ENCODE data around the gene FZD4.
A peak's percentile ranks its signal among the peaks of the same experiment; 100 is the strongest.
"Not testable (repeated sequence)": the region's sequence is repeated elsewhere in the genome, so short reads cannot be mapped to it uniquely, and the experiment has no call there.

Gene FZD4

DNA sequence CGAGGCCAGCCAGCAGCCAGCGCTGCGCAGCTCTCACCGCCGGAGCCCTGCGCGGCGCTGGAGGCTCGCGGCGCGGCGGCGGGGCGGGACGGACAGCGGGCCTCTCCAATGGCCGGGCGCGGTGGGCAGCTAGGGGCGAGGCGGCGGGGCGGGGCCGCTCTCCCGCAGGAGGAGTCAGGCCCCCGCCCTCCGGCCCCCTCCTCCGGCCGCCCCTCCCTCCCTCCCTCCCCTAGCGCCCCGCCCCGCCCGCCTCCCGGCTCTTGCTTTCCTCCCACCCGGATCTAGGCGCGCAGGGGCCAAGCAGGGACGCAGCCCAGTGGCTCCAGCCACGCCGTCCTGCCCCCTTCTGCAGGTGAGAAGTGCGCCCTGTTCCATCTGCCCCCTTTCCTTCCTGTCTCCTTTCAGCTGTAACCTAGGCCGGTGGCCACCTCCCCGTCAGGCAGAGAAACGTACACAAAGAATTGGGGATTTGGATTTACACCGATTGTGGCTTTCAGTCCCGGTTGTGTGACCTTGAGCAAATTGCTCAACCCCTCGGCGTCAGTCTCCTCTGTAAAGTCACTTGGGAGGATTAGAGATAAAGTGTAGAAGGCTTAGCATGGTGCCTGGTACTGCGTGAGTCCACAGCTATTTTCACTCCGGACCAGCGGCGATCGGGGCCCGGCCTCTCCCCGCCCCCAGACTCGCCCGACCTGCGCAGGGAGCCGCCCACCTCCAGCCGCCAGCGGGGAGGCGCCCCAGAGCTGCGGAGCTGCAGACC is at the start of gene FZD4:
TSS of gene FZD4 (minus strand) at position 35 of the 760 bp plus-strand sequence. CDS start 310 bp downstream, outside the sequence.
- DNase-seq (ENCODE audit: low read depth) = peak; percentile 48
- in situ Hi-C loops (cut with HindIII; ENCODE audit: low sequenced_read_pairs) = no loop called here
- TF ChIP-seq, protein P1, sequence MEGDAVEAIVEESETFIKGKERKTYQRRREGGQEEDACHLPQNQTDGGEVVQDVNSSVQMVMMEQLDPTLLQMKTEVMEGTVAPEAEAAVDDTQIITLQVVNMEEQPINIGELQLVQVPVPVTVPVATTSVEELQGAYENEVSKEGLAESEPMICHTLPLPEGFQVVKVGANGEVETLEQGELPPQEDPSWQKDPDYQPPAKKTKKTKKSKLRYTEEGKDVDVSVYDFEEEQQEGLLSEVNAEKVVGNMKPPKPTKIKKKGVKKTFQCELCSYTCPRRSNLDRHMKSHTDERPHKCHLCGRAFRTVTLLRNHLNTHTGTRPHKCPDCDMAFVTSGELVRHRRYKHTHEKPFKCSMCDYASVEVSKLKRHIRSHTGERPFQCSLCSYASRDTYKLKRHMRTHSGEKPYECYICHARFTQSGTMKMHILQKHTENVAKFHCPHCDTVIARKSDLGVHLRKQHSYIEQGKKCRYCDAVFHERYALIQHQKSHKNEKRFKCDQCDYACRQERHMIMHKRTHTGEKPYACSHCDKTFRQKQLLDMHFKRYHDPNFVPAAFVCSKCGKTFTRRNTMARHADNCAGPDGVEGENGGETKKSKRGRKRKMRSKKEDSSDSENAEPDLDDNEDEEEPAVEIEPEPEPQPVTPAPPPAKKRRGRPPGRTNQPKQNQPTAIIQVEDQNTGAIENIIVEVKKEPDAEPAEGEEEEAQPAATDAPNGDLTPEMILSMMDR (IDR thresholded peaks at IDR 0.05; ENCODE audit: low read depth, low read length, missing control alignments) = no peak
- peak within 1 kb of the TSS; percentile 71 for H3K4me3 ChIP-seq (ENCODE audit: low read depth, low read length)

DNA sequence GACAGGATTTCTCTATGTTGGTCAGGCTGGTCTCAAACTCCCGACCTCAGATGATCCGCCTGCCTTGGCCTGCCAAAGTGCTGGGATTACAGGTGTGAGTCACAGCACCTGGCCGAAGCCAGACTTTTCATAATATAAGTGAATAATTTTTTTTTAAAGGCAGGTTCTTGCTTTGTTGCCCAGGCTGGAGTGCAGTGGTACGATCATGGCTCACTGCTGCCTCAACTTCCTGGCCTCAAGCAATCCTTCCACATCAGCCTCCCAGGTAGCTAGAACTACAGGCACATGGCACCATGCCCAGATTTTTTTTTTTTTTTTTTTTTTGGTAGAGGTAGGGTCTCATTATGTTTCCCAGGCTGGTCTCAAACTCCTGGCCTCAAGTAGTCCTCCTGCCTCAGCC is 49.1 kb upstream of the FZD4 start:
- H3K4me3 ChIP-seq (ENCODE audit: low read depth, low read length); in situ Hi-C loops (cut with HindIII; ENCODE audit: low sequenced_read_pairs); DNase-seq (ENCODE audit: low read depth): not testable (repeated sequence)

DNA sequence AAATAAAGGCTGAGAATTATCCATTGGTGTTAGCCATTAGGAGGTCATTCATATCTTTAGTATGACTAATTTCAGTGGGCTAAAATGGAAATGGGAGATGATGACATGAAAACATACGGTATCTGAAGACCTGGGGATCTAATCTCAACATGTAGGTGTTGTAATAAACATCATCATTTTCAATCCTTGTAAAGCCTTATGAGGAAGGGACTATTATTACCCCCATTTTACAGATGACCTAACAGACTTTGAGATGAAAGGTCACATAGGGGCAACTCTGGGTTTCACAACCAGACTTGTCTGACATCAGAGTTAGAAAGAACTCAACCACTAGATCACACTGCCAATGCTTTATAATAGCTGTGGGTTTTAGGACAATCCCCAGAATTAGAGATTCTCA is 47.7 kb upstream of the FZD4 start:
- in situ Hi-C loops (cut with HindIII; ENCODE audit: low sequenced_read_pairs) = no loop called here
- TF ChIP-seq, protein P1 (IDR thresholded peaks at IDR 0.05; ENCODE audit: low read depth, low read length, missing control alignments) = no peak
- no peak for DNase-seq (ENCODE audit: low read depth)
- no peak overlapping the region for H3K4me3 ChIP-seq (ENCODE audit: low read depth, low read length)

DNA sequence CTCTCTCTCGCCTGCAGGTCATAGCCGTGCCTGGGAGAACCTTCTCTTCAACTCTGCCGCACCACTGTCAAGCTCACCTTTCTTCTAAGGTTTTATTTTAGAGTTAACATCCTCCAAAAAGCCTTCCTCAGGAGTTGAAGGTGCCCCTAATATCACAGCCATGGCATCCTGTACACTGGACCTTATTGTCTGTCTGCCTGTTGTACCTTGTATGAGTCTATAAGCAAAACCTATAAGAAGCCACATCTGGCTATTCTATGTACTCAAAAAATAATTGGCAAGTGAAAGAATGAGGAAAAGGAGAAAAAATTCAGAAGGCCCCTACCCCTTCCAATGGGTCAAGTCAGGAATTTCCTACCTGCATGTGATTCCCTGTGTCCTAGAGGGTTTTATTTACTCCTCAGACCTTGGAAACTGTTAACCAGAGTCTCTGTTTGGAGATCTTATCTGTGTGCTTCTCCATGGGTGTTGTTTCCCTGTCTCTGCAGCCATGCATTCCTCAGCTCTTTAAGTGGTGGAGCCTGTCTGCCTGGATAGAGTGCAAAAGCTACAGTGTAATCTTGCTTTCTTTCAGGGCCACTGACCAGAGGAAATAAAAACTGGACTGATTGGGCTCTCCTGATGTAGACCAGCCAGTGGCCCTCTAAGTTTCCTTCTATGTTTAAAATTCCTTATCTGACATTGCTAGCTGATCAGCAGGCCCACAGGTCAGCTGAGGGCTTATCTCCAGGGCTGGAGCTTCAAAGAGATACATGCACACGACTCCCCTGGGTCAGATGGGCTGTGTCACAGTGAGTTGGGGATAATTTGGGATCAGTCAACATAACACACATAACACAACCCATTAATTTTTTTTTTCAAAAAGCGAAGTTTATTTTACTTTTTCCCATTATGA is 44.9 kb upstream of the FZD4 start:
- TF ChIP-seq, protein P1 (IDR thresholded peaks at IDR 0.05; ENCODE audit: low read depth, low read length, missing control alignments) = no peak
- in situ Hi-C loops (cut with HindIII; ENCODE audit: low sequenced_read_pairs) = no loop called here
- H3K4me3 ChIP-seq (ENCODE audit: low read depth, low read length) = no peak overlapping the region
- peak; percentile 20 for DNase-seq (ENCODE audit: low read depth)

DNA sequence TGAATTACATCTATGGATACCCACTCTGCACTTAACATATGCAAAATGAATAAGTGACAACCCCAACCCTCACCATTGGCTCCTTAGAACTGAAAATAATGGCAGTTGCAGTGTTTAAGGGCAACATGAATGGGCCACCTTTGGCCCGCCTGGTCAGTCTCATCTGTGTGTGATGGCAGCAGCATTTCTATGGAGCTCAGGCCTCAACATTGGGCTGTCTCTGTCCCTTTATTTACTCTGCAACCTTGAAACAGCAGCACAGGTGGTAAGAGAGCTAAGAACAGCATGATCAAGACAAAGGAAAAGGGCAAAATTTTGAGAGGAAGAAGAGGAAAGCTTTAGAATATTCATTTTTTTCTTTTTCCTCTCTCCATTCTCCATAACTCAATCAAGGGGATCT is 44.2 kb upstream of the FZD4 start:
- in situ Hi-C loops (cut with HindIII; ENCODE audit: low sequenced_read_pairs) = no loop called here
- DNase-seq (ENCODE audit: low read depth) = no peak
- TF ChIP-seq, protein P1 (IDR thresholded peaks at IDR 0.05; ENCODE audit: low read depth, low read length, missing control alignments) = no peak
- H3K4me3 ChIP-seq (ENCODE audit: low read depth, low read length) = no peak overlapping the region

DNA sequence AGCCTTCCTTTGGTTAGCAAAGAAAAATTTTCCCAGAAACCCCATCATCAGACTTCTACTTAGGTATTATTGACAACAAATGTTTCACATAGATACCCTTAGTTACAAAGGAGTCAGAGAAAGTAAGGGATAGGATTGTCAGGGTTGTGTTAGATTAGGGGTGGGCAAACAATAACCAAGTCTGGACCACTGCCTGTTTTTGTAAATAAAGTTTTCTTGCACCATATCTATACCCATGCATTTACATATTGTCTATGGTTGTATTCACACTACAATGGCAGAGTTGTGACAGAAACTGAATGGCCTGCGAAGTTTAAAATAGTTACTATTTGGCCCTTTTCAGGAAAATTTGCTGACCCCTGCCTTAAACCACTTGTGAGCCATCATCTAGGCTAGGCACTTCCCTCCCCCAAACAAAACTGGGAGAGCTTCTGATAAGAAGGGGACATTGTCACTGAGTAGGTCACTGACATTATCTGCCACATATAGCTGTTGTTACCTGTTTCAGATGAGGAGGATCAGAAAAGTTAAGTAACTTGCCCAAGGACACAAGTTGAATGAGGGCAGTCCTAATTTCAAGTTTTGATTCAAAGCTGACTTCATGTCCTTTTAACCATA is 41.9 kb upstream of the FZD4 start:
- in situ Hi-C loops (cut with HindIII; ENCODE audit: low sequenced_read_pairs) = no loop called here
- no peak overlapping the region for H3K4me3 ChIP-seq (ENCODE audit: low read depth, low read length)
- TF ChIP-seq, protein P1 (IDR thresholded peaks at IDR 0.05; ENCODE audit: low read depth, low read length, missing control alignments) = no peak
- DNase-seq (ENCODE audit: low read depth) = no peak
